K562 (cell line): ENCODE results near the gene CFDP1. TPM values are rescaled to one million over a fixed set of nuclear protein-coding genes. Genes with fewer than 3 reads are reported as not detected.

ENCODE experiments used
- CBX8 ChIP-seq: fragments of 200-600 bp; sonication (generic); IDR thresholded peaks from 2 replicates; pipeline ENCODE4 v1.6.1; 2012; ENCODE audit warnings: borderline replicate concordance, mixed run types, low read depth, mild to moderate bottlenecking, moderate library complexity, mixed read lengths, low read length, control low read depth, inconsistent platforms; ENCODE audit not compliant: poor library complexity, severe bottlenecking; ENCODE audit errors: extremely low read depth
- CREB5 ChIP-seq: fragments of 250-450 bp; sonication (Bioruptor Pico); IDR thresholded peaks from 2 replicates; pipeline ENCODE4 v1.5.0; 2020; ENCODE audit warnings: mild to moderate bottlenecking
- ELF1 ChIP-seq: fragments of 200-800 bp; sonication (Bioruptor generic); IDR thresholded peaks from 2 replicates; pipeline ENCODE4 v1.6.1; 2016; ENCODE audit warnings: missing genetic modification characterization, missing compliant biosample characterization
- FOXK2 ChIP-seq, 2 experiments: fragments of 450-650 bp; IDR thresholded peaks in 1 of 2; conservative IDR thresholded peaks in 1 of 2; 2 replicates each; pipeline ENCODE4 v1.6.1; 2016; ENCODE audit warnings: low read depth in 2 of 2, mild to moderate bottlenecking in 1 of 2
- HDAC2 ChIP-seq: fragments of 450-650 bp; IDR thresholded peaks from 2 replicates; pipeline ENCODE4 v1.6.1; 2016; ENCODE audit warnings: mild to moderate bottlenecking
- JUND ChIP-seq, 2 experiments: IDR thresholded peaks; 2 replicates in 1 of 2; 3 replicates in 1 of 2; pipeline ENCODE4 v1.6.1; 2011; ENCODE audit warnings: borderline replicate concordance in 2 of 2, low read depth in 2 of 2, low read length in 2 of 2, improper control_type of control experiment in 1 of 2, missing biosample characterization in 1 of 2, missing genetic modification characterization in 1 of 2, missing genetic modification reagents in 1 of 2
- PHF21A ChIP-seq: fragments of 450-650 bp; IDR thresholded peaks from 2 replicates; pipeline ENCODE4 v1.6.1; 2017; ENCODE audit warnings: low read depth, borderline replicate concordance
- PKNOX1 ChIP-seq: fragments of 450-650 bp; IDR thresholded peaks from 2 replicates; pipeline ENCODE4 v1.6.1; 2016
- RB1 ChIP-seq: fragments of 450-650 bp; IDR thresholded peaks from 2 replicates; pipeline ENCODE4 v1.6.1; 2017; ENCODE audit warnings: low read depth, mild to moderate bottlenecking
- RBFOX2 ChIP-seq: fragments of 200-400 bp; formaldehyde crosslinking; IDR thresholded peaks from 2 replicates; pipeline ENCODE4 v1.6.1; 2017; ENCODE audit warnings: low read depth, mild to moderate bottlenecking, low read length, moderate library complexity
- RFX1 ChIP-seq: fragments of 450-650 bp; IDR thresholded peaks from 2 replicates; pipeline ENCODE4 v1.6.1; 2016; ENCODE audit warnings: mild to moderate bottlenecking, moderate library complexity
- RNF2 ChIP-seq: sonication (generic); IDR thresholded peaks from 2 replicates; pipeline ENCODE4 v1.6.1; 2016
- SIN3A ChIP-seq, 2 experiments: fragments of 150-350 bp in 1 of 2; IDR thresholded peaks; 2 replicates each; pipeline ENCODE4 v1.6.1; 2011 to 2016; ENCODE audit warnings: borderline replicate concordance in 2 of 2, low read depth in 2 of 2, low read length in 2 of 2, mild to moderate bottlenecking in 2 of 2, moderate library complexity in 2 of 2; ENCODE audit not compliant: control insufficient read depth in 1 of 2
- ZNF165 ChIP-seq: fragments of 250-450 bp; sonication (Bioruptor Pico); IDR thresholded peaks from 2 replicates; pipeline ENCODE4 v1.4.0; 2020; ENCODE audit warnings: borderline replicate concordance
- ZNF408 ChIP-seq: fragments of 250-450 bp; sonication (Bioruptor Pico); IDR thresholded peaks from 2 replicates; pipeline ENCODE4 v1.4.0; 2020; ENCODE audit warnings: low read depth, mild to moderate bottlenecking, moderate library complexity
- ZNF586 ChIP-seq: fragments of 450-650 bp; formaldehyde crosslinking; conservative IDR thresholded peaks from 2 replicates; pipeline ENCODE4 v1.4.0; 2020; ENCODE audit warnings: mild to moderate bottlenecking, moderate library complexity
- ZNF740 ChIP-seq, 3 experiments: fragments of 200-800 bp in 1 of 3; sonication (Bioruptor generic) in 1 of 3; sonication (generic) in 1 of 3; formaldehyde crosslinking in 1 of 3; IDR thresholded peaks; 2 replicates each; pipeline versions ENCODE4 v1.6.1 to v1.8.0; 2016 to 2022; ENCODE audit warnings: mild to moderate bottlenecking in 2 of 3, missing compliant biosample characterization in 2 of 3, missing genetic modification characterization in 2 of 3, missing genetic modification reagents in 1 of 3
- polyA plus RNA-seq, 8 experiments: library from polyadenylated mRNA; depleted of rRNA in 4 of 8; stranded (reverse) in 5 of 8; unstranded in 3 of 8; fragments of >200 nt; fragmentation: Nextera tagmentation in 2 of 8; fragmentation: Illumina TruSeq in 1 of 8; extraction: Ambion mirVana in 2 of 8; extraction: Trizol in 1 of 8; gene quantifications; 2 replicates each; pipeline versions ENCODE4 v1.2.1 to v1.2.3, GENCODE V29; 2011 to 2014; ENCODE audit warnings: inconsistent platforms in 1 of 8, missing spikeins in 1 of 8
- total RNA-seq, 7 experiments: library from RNA; depleted of rRNA in 6 of 7; stranded (reverse); fragments of >200 nt in 6 of 7; fragmentation: Illumina TruSeq in 2 of 7; extraction: Trizol in 2 of 7; gene quantifications; 2 replicates each; pipeline versions ENCODE4 v1.2.1 to v1.2.3, GENCODE V29; 2011 to 2021; ENCODE audit warnings: low replicate concordance in 1 of 7
- TF ChIP-seq, protein P1 (sequence below): sonication (generic); formaldehyde crosslinking; IDR thresholded peaks from 2 replicates; pipeline ENCODE4 v1.8.1; 2023; ENCODE audit warnings: mild to moderate bottlenecking, missing genetic modification reagents

Gene CFDP1
- total and polyA plus RNA-seq, 9 of the 15 experiments (the other 6 are each of a cell fraction or from before 2014, with no cell fraction given), result 31.5 to 78.4 (median 61.7) TPM

DNA sequence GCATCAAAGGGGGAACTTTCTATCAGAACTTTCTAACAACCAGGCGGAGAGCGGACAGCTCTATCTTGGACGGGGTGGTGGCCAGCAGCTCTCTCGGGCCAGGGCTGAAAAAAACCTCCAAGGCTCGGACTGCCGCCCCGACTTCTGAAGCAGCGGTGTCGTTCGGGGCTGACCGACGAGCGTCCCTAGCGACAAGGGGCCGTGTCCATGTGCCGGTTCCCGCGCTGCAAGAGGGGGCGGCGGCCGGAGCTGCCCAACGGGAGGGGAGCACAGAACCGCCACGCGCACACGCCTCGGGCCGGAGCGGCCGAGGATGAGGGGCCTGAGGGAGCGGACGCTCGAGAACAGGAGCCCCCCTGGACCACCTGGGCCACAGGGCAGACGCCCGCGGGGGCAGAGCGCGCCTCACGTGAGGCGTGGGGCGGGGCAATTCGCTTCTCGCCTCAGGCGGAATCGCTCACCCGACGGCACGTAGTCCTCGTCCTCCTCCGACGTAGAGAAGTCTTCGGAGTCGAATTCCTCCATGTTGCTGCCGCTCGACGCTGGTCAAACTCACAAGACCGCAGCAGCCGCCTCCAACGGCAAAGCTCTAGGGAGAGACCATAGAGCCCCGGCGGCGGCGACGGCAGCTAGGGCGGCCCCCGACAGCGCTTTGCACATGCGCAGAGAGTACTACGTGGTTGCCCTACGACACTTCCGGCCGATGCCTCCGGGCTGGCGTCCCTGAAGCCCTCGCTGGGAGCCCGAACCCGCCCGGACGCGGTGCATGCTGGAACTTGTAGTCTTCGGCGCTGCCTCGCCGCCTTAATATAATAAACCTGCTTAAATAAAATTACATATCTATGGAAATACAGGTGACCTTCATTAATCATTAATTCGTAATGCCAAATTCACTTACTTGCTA is at the start of gene CFDP1 (continued):
- no peak for TF ChIP-seq CREB5
- no peak for TF ChIP-seq CBX8
- no peak for TF ChIP-seq ZNF408
- TF ChIP-seq ZNF165, result 0 out of 2 replicates have a peak, but pooled peaks have one; percentile 8
- peak; percentile 87 for TF ChIP-seq HDAC2
- peak; percentile 84 for TF ChIP-seq RFX1
- peak; percentile 42 for TF ChIP-seq PKNOX1
- peak; percentile 27; the same call in 1 of the 2 replicates for TF ChIP-seq JUND (IDR thresholded peaks at IDR 0.05; ENCODE audit: borderline replicate concordance, low read depth, low read length)
- no peak for TF ChIP-seq JUND (tag; IDR thresholded peaks at IDR 0.05; ENCODE audit: borderline replicate concordance, low read depth, low read length)
- peak; percentile 41 for TF ChIP-seq ELF1
- peak; percentile 20 to 83; a peak in 2 of 4 replicates for TF ChIP-seq FOXK2 (conservative IDR thresholded peaks at IDR 0.05 in 1 of 2, IDR thresholded peaks at IDR 0.05 in 1 of 2; ENCODE audit: low read depth in 2 of 2)
- TF ChIP-seq RBFOX2, result peak; percentile 85
- TF ChIP-seq RNF2, result peak; percentile 81
- TF ChIP-seq ZNF586, result no peak
- TF ChIP-seq, protein P1, sequence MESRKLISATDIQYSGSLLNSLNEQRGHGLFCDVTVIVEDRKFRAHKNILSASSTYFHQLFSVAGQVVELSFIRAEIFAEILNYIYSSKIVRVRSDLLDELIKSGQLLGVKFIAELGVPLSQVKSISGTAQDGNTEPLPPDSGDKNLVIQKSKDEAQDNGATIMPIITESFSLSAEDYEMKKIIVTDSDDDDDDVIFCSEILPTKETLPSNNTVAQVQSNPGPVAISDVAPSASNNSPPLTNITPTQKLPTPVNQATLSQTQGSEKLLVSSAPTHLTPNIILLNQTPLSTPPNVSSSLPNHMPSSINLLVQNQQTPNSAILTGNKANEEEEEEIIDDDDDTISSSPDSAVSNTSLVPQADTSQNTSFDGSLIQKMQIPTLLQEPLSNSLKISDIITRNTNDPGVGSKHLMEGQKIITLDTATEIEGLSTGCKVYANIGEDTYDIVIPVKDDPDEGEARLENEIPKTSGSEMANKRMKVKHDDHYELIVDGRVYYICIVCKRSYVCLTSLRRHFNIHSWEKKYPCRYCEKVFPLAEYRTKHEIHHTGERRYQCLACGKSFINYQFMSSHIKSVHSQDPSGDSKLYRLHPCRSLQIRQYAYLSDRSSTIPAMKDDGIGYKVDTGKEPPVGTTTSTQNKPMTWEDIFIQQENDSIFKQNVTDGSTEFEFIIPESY (CRISPR knock-in tag), result peak; percentile 10; the same call in 1 of the 2 replicates
- TF ChIP-seq RB1, result peak; percentile 97
- TF ChIP-seq ZNF740 (CRISPR knock-in tag; IDR thresholded peaks at IDR 0.05), result no peak
- 0 out of 4 replicates have a peak, but pooled peaks of 1 of the 2 experiments have one; percentile 21 for TF ChIP-seq ZNF740 (tag; IDR thresholded peaks at IDR 0.05)
- no peak for TF ChIP-seq PHF21A
- peak; percentile 76 to 98 for TF ChIP-seq SIN3A (IDR thresholded peaks at IDR 0.05; ENCODE audit: borderline replicate concordance in 2 of 2, control insufficient read depth in 1 of 2, low read depth in 2 of 2, low read length in 2 of 2)
